ENCODE results near the gene TRPM2. TPM values are rescaled to one million over a fixed set of nuclear protein-coding genes. Genes with fewer than 3 reads are reported as not detected.

Gene TRPM2
- polyA plus RNA-seq, 3 donors: 0.75 to 1.1 (median 0.82) TPM

DNA sequence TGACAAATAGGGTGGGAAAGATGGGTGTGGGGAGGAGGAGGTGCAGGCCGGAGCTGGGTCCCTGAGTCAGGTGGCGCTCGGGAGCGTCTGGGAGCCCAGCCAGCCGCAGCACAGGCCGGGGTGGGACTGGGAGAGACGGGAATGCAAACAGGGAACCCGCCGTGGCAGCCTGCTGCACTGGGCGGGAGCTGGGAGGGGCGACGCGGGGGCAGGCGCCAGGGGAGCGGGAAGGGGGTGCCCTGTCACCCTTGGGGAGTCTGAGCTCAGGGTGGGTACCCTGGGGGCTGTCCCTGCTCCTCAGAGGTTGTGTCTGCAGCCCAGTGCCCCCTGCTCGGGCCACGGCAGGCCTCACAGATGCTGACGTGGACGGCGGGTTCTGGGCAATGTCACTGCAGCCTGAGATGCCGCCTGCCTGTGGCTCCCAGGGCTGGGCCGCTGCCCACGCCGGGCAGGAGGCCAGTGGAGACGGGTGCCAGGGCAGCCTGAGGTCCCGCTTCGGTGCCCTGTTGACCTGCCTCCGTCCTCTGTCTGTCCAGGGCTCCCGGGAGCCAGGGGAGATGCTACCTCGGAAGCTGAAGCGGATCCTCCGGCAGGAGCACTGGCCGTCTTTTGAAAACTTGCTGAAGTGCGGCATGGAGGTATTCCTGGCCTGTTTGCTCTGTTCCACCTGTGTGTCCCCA lies 85.2 kb downstream of the TRPM2 start:
- DNase-seq (ENCODE audit: low read depth in 3 of 3, low spot score in 2 of 3): no peak

DNA sequence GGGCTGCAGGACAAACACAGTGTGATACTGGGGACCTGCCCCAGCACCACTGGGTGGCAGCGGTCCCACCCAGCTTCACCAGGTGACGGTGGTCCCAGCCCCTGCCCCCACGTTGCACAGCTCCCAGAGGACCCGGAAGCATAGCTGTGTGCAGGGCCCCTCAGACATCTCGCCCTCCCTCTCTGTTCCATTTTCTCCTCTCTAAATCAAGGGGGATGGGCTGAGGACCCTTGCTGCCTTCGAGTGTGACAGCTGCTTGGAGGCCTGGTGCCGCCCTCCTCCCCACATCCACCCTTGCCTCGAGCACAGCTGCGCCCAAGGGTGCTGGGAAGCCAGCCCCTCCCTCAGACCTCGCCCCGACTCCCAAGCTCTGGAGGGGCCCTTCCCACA lies 85.8 kb downstream of the TRPM2 start:
- no peak for DNase-seq (ENCODE audit: low read depth in 3 of 3, low spot score in 2 of 3)

DNA sequence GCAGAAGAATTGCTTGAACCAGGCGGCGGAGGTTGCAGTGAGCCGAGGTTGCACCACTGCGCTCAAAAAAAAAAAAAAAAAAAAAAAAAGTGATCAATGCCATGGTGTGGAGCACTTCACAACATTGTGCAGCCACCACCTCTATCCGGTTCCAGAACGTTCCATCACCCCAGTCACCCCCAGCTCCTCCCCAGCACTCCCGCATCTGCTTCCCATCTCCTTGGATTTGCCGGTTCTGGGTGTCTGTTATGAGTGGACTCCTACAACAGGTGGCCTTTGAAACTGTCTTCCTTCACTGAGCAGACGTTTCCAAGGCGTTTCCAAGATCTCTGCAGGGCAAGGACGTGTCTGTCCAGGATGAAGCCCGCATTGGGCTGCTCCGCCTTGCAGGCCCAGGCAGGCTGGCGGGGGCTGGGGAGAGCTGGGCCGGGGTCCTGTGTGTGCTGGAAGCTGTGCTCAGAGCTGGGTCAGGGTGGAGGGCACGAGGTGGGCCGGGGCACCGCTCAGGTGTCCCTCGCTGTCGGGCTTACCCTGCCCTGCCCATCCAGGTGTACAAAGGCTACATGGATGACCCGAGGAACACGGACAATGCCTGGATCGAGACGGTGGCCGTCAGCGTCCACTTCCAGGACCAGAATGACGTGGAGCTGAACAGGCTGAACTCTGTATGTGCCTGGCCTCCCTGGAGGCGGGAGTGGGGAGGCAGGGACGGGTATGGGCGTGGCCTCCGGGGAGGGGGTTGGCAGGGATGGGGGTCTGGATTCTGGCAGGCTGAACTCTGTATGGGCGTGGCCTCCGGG lies 87.0 kb downstream of the TRPM2 start:
- DNase-seq (ENCODE audit: low read depth in 3 of 3, low spot score in 2 of 3): no peak

- DNase-seq (ENCODE audit: low read depth in 3 of 3, low spot score in 2 of 3): no peak
Observed at GRCh38 chr21:44441041-44441400, 87.6 kb downstream of the TRPM2 start.

DNA sequence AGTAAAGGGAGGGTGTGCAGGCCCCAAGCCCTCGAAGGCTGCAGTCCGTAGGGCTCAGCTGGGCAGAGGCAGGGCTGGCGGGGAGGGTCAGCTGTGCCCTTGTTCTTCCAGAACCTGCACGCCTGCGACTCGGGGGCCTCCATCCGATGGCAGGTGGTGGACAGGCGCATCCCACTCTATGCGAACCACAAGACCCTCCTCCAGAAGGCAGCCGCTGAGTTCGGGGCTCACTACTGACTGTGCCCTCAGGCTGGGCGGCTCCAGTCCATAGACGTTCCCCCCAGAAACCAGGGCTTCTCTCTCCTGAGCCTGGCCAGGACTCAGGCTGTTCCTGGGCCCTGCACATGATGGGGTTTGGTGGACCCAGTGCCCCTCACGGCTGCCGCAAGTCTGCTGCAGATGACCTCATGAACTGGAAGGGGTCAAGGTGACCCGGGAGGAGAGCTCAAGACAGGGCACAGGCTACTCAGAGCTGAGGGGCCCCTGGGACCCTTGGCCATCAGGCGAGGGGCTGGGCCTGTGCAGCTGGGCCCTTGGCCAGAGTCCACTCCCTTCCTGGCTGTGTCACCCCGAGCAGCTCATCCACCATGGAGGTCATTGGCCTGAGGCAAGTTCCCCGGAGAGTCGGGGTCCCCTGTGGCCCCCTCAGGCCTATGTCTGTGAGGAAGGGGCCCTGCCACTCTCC lies 88.3 kb downstream of the TRPM2 start:
- DNase-seq (ENCODE audit: low read depth in 3 of 3, low spot score in 2 of 3): no peak

GRCh38 chr21:44442266-44443125 lies 89.1 kb downstream of the TRPM2 start:
- no peak for DNase-seq (ENCODE audit: low read depth in 3 of 3, low spot score in 2 of 3)

- no peak for DNase-seq (ENCODE audit: low read depth in 3 of 3, low spot score in 2 of 3)
Observed at GRCh38 chr21:44443291-44443890, 90.0 kb downstream of the TRPM2 start.

- DNase-seq (ENCODE audit: low read depth in 3 of 3, low spot score in 2 of 3): no peak
Observed at GRCh38 chr21:44443891-44444285, 90.5 kb downstream of the TRPM2 start.

DNA sequence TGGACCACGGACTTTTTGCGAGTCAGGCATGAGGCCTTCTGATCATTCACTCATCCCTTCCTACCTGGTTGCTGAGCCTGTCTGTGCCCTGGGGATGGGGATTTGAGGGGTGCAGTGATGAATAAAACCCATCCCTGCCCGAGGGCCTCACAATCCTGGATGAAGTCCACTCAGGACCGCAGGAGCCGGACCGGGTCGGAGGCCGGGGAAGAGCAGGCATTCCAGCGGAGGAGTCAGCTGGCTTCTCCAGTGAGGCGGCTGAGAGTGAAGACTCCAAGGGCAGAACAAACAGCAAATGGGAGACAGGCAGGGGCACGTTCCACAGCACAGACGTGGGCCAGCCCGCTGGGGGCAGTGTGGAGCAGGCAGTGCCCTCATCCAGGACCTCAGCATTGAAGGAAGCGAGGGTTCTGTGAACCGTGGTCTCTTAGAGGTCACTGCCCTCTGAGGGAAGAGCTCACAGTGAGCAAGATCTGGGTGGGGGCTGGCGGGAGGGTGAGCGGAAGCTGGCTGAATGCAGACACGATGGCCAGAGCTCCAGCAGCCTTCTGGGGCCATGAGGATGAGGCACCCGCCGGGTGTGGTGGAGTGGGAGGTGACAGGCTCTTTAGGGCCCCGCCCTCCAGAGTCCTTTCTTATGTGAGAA lies 91.0 kb downstream of the TRPM2 start:
- DNase-seq (ENCODE audit: low read depth in 3 of 3, low spot score in 2 of 3): no peak

- DNase-seq (ENCODE audit: low read depth in 3 of 3, low spot score in 2 of 3): no peak
Observed at GRCh38 chr21:44445145-44445812, 91.9 kb downstream of the TRPM2 start.

DNA sequence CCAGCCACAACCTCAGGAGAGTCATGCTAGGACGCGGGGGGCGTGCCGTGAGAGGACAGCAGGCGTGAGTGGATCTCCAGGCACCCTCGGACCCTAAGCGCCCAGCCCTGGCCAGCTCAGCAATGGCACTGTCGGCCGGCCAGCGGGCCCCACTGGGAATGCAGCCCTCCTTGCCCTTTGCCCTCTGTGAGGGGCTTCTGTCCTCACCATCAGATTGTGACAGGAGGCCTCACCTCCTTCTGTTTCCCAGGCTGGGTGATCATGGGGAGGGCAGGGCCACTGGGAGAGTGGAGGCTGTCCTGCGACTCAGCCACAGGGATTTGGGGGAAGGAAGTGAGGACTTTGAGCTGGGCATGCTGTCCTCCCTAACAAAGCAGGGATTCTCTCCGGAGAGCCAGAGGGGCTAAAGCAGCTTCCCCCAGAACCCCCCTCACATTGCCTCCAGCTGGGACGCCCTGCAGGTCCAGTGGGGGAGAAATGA lies 95.3 kb downstream of the TRPM2 start:
- DNase-seq (ENCODE audit: low read depth in 3 of 3, low spot score in 2 of 3): no peak

DNA sequence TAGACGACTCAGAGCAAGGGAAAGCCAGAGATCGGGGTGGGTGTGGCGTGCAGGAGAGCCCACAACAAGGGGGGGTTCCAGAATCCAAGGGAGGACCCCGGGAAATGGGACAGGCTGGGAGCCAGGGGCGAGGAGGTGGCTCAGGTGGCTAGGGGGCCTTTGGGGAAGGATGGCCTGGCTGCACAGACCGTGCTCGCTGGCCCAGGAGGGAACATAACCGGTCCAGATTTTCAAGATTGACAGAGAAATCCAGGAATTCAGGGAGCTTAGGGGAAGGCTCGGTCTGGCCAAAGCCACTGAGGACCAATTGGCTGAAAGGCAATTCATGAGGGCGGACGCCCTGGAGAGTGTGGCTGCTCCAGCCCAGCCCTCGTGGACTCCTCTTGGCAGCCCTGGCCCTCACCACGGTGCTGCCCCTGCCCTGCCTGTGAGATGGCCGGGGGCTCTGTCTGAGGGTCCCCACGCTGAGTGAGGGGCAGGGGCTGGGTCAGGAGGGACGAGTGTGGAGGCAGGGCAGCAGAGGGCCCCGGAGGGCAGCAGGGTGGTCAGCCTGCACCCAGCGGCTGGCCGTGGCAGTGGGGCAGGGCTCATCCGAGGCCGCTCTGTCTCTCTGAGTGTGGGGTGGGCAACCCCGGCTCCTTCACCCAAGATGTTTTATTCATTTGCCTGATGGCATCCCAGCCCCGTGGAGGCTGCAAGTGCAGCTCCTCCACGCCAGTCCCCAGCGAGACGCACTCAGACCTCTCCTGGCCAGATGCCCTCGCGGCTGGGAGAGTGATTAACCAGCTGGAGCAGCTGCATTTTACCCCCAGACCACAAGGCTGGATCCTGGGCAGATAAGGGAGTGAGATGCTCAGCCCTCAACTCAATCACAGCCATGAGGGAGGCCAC lies 96.3 kb downstream of the TRPM2 start:
- DNase-seq (ENCODE audit: low read depth in 3 of 3, low spot score in 2 of 3): no peak

DNA sequence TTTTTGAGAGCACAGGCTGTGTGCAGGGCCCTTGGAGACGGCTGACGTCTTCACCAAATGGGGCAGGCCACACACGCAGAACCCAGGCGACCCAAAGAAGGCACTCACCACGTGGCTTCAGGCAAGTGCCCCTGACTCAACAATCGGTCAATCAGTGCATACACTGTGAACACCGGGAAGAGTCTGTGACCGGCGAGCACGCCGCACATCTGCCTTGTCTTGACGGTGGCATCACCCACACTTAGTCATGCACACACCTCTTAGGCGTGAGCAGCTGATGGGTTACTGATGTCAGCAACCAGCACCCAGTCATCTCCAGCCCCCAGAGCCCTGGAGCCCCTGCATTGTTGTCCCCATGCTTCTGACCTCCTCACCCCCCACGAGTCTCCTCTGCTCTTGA lies 97.0 kb downstream of the TRPM2 start:
- DNase-seq (ENCODE audit: low read depth in 3 of 3, low spot score in 2 of 3): no peak

DNA sequence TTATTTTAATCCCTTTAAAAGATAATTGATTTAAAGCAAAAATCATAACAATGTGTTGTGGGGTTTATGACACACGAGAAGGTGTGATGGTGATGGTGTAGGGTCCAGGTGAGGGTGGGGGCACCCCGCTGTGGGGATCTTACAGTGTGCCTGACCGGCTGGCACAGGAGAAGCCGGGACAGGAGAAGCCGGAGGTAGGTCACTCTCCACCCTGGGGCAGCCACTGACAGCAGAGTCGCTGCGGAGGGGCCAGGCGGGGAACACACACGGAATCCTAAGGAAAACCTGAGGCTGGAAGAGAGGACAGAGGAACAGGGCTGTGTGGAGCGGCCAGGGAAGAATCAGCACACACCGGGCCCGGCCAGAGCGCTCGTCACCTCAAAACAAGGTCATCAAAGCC lies 97.6 kb downstream of the TRPM2 start:
- no peak for DNase-seq (ENCODE audit: low read depth in 3 of 3, low spot score in 2 of 3)

GRCh38 chr21:44453120-44453519 lies 99.7 kb downstream of the TRPM2 start:
- no peak for DNase-seq (ENCODE audit: low read depth in 3 of 3, low spot score in 2 of 3)

DNA sequence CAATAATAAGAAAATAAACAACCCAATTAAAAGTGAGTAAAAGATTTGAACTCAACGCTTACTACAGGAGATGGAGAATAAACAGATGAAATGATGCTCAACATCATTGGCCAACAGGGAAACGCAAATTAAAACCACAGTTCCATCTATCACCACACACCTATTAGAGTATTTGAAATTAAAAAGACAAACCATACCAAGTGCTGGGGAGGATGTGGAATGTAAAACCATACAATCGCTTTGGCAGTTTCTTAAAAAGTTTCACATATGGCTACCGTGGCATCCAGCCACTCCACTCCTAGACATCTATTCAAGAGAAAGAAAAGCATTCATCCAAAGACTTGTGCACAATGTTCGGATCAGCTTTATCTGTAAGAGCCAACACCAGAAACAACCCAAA lies 100.6 kb downstream of the TRPM2 start:
- DNase-seq (ENCODE audit: low read depth in 3 of 3, low spot score in 2 of 3): no peak

DNA sequence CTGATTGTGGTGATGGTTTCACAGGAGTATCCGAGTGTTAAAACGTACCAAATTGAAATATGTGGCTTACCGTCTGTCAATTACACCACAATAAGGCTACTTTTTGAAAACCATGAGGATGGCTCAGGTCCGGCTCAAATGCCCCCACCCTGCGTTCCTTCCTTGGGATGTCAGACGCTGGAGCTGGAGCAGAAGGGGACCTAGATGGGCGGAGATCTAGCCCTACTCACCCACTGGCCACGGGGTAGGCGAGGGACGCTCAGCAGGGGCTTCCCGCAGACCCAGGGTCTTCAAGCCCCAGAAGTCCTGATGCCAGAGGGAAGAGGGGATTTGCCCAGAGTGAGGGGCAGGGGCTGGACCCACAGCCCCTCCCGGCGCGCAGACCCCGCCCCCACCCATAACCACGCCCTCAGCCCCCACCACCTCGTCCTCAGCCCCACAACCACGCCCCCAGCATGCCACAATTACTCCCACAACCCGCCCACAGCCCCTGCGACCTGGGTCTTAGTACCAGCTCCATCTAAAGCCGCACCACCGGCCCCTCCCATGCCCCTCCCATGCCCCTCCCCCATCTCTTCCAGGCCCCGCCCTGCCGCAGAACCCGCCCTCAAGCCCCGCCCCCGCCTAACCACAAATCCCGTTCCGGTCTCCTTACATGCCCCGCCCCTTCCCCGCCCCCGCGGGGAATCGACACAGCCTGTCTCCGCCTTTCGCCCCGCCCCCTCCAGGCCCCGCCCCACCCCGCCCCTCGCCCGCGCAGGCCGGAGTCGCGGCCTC lies 101.5 kb downstream of the TRPM2 start, which contains the start of gene LRRC3:
LRRC3 (plus strand) TSS at position 764 of the 777 bp plus-strand sequence. CDS start 1,135 bp downstream, outside the sequence.
- DNase-seq (ENCODE audit: low read depth in 3 of 3, low spot score in 2 of 3): peak in 2 of 3 donors; percentile 60 to 64
